Mammary epithelial cell (primary cell): ENCODE data around the gene CEP89.

Experiments used
- EZH2 ChIP-seq: IDR thresholded peaks from 2 replicates; pipeline ENCODE4 v1.6.1; 2012; ENCODE audit warnings: low read length, inconsistent platforms, borderline replicate concordance
- TF ChIP-seq, protein P1 (sequence below), 2 donors: IDR thresholded peaks in 1 of 2; conservative IDR thresholded peaks in 1 of 2; 2 replicates each; pipeline ENCODE4 v1.5.1; 2011 to 2012; ENCODE audit warnings: inconsistent platforms in 2 of 2, low read length in 2 of 2, mild to moderate bottlenecking in 2 of 2, control low read depth in 1 of 2, low read depth in 1 of 2; ENCODE audit not compliant: insufficient read depth in 1 of 2; ENCODE audit errors: extremely low read depth in 1 of 2

DNA sequence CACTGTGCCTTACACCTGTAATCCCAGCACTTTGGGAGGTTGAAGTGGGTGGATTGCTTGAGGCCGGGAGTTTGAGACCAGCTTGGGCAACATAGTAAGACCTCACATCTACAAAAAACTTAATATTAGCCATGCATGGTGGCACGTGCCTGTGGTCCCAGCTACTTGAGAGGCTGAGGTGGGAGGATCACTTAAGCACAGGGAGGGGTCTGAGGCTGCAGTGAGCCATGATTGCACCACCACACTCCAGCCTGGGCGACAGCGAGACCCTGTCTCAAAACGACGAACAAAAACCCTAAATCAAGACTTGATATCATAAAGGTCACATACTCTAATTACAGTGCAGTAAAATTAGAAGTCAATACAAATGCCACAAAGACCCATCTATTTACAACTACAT, 119.5 kb downstream of the CEP89 start:
- TF ChIP-seq, protein P1, sequence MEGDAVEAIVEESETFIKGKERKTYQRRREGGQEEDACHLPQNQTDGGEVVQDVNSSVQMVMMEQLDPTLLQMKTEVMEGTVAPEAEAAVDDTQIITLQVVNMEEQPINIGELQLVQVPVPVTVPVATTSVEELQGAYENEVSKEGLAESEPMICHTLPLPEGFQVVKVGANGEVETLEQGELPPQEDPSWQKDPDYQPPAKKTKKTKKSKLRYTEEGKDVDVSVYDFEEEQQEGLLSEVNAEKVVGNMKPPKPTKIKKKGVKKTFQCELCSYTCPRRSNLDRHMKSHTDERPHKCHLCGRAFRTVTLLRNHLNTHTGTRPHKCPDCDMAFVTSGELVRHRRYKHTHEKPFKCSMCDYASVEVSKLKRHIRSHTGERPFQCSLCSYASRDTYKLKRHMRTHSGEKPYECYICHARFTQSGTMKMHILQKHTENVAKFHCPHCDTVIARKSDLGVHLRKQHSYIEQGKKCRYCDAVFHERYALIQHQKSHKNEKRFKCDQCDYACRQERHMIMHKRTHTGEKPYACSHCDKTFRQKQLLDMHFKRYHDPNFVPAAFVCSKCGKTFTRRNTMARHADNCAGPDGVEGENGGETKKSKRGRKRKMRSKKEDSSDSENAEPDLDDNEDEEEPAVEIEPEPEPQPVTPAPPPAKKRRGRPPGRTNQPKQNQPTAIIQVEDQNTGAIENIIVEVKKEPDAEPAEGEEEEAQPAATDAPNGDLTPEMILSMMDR (conservative IDR thresholded peaks at IDR 0.05 in 1 of 2, IDR thresholded peaks at IDR 0.05 in 1 of 2; ENCODE audit: extremely low read depth in 1 of 2, insufficient read depth in 1 of 2, low read depth in 1 of 2, low read length in 2 of 2) = no peak
- TF ChIP-seq EZH2 = no peak
